Epithelial cell of esophagus (primary cell): ENCODE data around the gene GPA33.

ENCODE experiments used
- DNase-seq: peaks from one replicate; pipeline ENCODE4 v3.0.0; 2010; ENCODE audit warnings: low read depth
- H3K4me3 ChIP-seq: 2 replicates; pipeline ENCODE4 v1.5.1; 2011; ENCODE audit warnings: mild to moderate bottlenecking, low read length, control low read depth
- TF ChIP-seq, protein P1 (sequence below): IDR thresholded peaks from 2 replicates; pipeline ENCODE4 v1.5.1; 2011; ENCODE audit warnings: low read depth, mild to moderate bottlenecking, low read length, control low read depth, inconsistent platforms; ENCODE audit not compliant: insufficient read depth; ENCODE audit errors: missing control alignments

The GPA33 gene

DNA sequence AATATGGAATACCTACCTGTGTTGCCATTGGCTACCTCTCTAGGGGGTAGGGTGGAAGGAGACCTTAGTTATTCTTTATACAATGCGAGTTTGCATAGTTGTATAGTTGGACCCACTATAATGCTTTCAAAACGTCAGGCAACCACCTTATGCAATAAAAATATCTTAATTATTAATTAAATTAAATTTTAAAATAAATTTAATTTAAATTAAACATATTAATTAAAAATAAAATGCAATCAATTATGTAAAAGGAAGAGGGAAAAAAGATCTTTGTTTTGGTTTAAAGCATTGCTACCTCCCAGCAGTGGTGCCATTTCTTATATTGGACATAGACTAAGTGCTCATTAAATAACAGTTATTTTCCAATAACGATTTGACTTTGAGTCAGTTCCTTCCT is 22.3 kb downstream of the GPA33 start:
- TF ChIP-seq, protein P1, sequence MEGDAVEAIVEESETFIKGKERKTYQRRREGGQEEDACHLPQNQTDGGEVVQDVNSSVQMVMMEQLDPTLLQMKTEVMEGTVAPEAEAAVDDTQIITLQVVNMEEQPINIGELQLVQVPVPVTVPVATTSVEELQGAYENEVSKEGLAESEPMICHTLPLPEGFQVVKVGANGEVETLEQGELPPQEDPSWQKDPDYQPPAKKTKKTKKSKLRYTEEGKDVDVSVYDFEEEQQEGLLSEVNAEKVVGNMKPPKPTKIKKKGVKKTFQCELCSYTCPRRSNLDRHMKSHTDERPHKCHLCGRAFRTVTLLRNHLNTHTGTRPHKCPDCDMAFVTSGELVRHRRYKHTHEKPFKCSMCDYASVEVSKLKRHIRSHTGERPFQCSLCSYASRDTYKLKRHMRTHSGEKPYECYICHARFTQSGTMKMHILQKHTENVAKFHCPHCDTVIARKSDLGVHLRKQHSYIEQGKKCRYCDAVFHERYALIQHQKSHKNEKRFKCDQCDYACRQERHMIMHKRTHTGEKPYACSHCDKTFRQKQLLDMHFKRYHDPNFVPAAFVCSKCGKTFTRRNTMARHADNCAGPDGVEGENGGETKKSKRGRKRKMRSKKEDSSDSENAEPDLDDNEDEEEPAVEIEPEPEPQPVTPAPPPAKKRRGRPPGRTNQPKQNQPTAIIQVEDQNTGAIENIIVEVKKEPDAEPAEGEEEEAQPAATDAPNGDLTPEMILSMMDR: no peak
- H3K4me3 ChIP-seq: no peak overlapping the region
- DNase-seq: no peak

DNA sequence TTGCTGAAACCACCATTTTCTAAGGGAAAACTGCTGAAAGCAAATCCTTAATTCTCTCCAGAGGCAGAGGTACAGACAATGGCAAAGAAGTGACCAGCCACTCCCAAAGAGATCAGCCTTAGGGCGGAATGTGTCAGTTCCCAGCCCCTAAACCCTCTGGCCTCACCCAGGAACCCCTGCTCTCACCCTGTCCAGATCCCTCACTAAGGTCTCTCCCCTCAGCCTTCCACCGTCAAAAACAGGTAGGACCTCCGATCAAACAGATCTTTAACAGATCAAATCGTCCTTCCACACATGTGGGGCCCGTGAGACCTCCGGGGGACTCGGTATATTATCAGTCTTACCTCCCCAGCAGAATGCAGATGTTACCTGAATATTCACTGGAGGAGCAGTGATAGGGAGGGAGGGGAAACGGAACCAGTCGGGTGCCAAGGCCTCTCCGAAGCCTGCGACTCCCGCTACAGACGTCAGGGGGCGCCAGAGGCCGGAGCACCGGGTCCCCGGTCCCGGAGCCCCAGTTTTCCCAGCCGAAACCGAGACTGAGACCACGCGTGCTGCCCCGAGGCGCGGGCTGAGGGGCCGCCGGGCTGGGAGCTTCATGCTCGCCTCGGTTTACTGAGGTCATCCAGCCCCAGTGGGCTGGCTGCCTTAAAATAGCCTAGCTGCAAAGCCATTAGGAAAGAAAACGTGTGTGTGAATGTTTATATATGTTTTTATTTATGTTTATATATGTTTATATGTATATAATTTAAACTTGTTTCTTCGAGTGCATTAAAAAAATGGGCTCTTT is 23.6 kb downstream of the GPA33 start:
- DNase-seq: peak; percentile 56
- H3K4me3 ChIP-seq: peak overlapping the region; percentile 28

DNA sequence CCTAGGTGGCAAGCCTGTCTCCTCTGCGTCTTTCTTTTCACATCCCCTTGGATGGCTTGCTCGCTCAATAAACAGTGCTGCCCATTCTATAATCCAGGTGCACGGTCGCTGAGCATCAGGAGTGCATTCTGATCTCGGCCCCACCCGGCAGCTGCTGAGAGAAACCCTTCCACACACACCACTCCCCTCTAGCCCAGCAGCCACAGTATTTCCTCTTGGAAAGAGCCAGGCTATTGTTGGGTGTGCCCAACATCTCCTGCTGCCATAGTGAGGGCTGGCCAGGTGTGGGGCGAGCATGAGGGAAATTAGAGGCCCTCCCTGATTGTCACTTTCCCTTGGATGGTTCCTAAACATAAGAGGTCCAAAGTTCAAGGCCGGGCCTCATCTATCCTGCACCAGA is 24.7 kb downstream of the GPA33 start:
- TF ChIP-seq, protein P1: no peak
- H3K4me3 ChIP-seq: no peak overlapping the region
- DNase-seq: no peak

More for the DNA sequence above, 23.6 kb downstream of the GPA33 start:
- TF ChIP-seq, protein P1: peak; percentile 91

DNA sequence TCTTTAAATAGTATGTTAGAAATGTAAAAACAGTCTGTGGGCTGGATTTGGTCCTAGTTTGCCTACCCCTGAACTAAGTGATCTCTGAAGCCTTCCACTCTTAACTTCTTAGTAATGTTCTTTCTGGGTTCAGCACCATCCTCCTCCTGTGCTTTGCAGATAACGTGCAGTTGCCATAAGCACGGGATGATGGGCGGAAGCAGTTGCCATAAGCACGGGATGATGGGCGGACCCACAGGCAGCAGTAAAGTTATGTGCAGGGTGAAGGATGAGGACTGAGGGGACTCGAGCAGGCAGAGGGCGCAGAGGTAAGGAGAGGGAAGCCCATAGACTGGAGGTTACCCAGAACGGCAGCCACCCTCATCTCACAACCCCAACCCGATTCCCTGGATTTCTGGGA is 25.6 kb downstream of the GPA33 start:
- H3K4me3 ChIP-seq: no peak overlapping the region
- TF ChIP-seq, protein P1: no peak
- no peak for DNase-seq

DNA sequence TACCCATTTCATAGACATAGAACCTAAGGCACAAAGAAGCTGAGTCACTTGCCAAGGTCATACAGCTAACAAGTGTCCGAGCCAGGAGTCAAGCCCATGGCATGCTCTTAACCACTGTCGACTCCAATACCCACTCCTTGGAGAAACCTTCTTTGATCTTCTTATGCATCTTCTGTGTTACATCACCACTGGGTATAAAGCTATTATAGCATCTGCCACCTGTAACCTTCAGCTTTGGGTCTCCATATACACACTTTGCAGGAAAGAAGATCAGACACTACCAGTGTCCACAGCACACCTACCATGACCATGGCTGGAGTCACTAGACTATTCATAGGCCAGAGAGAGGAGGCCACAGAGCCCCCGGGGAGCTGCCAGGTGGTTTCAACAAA is 29.1 kb downstream of the GPA33 start:
- TF ChIP-seq, protein P1: no peak
- no peak for DNase-seq

DNA sequence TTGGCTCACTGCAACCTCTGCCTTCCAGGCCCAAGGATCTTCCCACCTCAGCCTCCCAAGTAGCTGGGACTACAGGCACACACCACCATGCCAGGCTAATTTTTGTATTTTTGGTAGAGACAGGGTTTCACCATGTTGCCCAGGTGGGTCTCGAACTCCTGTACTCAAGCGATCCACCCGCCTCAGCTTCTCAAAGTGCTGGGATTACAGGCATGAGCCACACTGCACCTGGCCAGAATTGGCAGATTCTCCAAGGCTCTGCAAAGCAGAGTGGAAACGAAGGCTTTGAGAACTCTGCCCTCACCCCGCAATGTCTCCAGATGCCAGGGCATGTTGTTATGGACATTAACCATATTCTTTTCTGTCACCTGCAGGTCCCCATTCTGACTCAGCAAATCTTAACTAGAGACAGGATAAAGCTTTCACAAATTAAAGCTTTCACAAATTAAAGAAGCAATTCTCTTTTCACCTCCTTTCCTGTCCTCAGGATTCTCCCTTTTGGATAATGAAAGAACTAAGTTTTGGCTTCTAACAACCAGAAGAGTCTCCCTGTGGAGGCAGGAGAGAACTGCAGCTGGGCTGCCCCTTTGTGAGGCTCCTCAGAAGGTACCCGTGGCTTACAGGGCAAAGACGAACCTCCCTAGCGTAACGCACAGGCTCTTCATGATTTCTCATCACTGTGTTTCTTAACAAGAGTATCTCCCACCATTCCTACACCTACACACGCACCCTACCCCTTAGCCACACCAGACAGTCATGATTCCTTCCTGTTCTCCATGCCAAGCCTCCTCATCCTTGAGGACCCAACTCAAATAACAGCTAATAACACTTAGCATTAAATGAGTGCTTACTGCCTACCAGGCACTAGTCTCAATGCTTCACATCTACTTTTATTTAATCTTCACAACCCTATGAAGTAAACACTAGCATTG is 29.8 kb downstream of the GPA33 start:
- TF ChIP-seq, protein P1: peak; percentile 36
- H3K4me3 ChIP-seq: no peak overlapping the region
- peak; percentile 4 for DNase-seq

More for the DNA sequence above, 29.1 kb downstream of the GPA33 start:
- H3K4me3 ChIP-seq: no peak overlapping the region
